ENCODE data around the gene ACOT8.

DNA sequence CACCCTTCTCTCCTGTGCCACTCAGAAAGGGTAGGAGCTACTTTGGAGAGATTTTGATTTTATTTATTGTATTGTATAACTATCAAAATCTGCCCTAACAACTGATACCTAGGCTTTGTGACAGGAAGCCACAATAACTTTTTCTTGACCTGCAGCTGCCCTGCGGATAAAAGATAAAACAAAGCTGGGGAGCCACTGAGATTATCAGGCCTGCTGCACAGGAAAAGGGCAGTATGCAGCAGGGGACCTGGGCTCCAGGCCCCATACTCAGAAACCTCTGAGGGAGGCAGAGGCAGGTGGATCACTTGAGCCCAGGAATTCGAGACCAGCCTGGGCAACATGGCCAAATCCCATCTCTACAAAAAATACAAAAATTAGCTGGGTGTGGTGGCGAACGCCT, 24.6 kb downstream of the ACOT8 start:
- TF ChIP-seq, protein P1, sequence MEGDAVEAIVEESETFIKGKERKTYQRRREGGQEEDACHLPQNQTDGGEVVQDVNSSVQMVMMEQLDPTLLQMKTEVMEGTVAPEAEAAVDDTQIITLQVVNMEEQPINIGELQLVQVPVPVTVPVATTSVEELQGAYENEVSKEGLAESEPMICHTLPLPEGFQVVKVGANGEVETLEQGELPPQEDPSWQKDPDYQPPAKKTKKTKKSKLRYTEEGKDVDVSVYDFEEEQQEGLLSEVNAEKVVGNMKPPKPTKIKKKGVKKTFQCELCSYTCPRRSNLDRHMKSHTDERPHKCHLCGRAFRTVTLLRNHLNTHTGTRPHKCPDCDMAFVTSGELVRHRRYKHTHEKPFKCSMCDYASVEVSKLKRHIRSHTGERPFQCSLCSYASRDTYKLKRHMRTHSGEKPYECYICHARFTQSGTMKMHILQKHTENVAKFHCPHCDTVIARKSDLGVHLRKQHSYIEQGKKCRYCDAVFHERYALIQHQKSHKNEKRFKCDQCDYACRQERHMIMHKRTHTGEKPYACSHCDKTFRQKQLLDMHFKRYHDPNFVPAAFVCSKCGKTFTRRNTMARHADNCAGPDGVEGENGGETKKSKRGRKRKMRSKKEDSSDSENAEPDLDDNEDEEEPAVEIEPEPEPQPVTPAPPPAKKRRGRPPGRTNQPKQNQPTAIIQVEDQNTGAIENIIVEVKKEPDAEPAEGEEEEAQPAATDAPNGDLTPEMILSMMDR (IDR thresholded peaks at IDR 0.05; ENCODE audit: borderline replicate concordance, extremely low read depth, low read length, poor library complexity, severe bottlenecking), result no peak
- no peak for TF ChIP-seq EZH2 (IDR thresholded peaks at IDR 0.05; ENCODE audit: borderline replicate concordance, low read depth, low read length, severe bottlenecking)
